ENCODE measurements around the gene WHAMM.
"Not testable (repeated sequence)": the region's sequence is repeated elsewhere in the genome, so short reads cannot be mapped to it uniquely, and the experiment has no call there.

WHAMM gene

DNA sequence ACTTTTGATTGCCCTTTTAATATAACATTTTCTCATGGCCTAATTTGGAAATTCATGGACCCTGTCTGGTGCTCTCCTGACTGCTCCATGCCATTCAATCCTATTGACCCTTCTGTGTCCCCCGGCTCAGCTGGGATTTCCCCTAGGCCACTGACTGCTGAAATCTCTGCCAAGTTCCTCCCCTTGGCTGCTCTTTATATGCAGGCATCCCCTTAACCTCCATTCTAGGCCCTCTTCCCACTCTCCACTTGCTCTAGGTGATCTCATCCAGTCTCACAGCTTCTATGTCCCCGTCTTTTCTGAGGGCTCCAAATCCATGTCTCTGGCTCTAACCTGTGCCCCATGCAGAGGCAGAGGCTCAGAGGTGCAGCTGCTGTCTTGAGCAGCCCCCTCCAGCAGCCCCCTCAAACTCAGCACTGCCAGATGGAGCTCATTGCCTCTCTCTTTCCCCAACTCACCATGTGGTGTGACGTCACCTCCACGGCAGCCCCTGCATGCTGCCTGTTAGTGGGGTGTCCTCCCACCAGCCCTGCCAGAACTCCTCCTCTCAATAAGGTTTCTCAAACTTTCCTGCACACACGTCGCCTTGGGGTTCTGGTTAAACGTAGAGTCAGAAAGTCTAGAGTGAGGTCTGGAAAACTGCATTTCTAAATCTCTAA lies 10.1 kb upstream of the WHAMM start:
- FAIRE-seq (no peak), DNase-seq (ENCODE audit: insufficient read length, low spot score) (no peak)

DNA sequence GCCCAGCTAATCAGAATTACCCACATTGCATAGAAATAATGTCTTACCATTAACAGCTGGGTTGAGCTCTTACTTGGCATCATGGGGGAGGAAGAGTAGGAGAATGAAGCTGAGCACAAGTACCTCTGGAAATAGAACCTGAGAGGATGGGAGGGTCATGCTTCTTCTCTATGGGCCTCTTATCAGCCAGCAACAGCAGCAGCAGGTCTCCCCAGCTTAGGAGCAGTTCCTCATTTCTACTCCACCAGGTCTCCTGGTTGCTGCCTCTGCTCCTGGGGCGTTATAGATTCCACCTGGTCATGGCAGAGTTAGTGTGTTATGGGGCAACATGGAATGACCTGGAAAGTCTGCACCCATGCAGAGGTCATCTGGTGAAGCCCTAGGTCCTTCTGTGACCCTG lies 6.9 kb upstream of the WHAMM start:
- FAIRE-seq (no peak), DNase-seq (ENCODE audit: insufficient read length, low spot score) (no peak)

- no peak for DNase-seq (ENCODE audit: insufficient read length, low spot score)
- FAIRE-seq: no peak
These were observed 5.4 kb upstream of the WHAMM start for GRCh38 chr15:82803793-82804574.

DNA sequence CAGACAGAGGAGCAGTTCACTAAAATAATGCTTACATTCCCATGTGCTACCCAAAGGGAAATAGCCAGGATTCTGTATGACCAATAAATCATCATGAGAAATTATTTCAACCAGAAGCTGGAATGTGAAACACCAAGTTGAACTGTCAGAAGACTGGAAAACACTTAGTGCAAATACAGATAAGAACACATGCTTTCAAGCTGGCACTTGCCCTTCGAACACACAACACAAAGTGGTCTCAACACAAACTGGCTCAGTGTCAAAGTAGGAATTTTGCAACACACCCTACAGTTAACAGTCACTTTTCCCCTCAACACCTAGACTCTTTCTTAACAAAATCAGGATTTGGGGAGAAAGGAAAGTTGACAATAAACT lies 4.9 kb upstream of the WHAMM start:
- DNase-seq (ENCODE audit: insufficient read length, low spot score) (no peak), FAIRE-seq (no peak)

- DNase-seq (ENCODE audit: insufficient read length, low spot score) (no peak), FAIRE-seq (no peak)
These were observed 3.4 kb upstream of the WHAMM start, which contains the start of gene FSD2 for GRCh38 chr15:82805994-82806406. TSS of gene FSD2 (minus strand) at chr15:82806069. CDS start at chr15:82787390, 18,679 bp downstream.

GRCh38 chr15:82807920-82808633 lies 1.4 kb upstream of the WHAMM start:
- DNase-seq (ENCODE audit: insufficient read length, low spot score): no peak
- FAIRE-seq: no peak

DNA sequence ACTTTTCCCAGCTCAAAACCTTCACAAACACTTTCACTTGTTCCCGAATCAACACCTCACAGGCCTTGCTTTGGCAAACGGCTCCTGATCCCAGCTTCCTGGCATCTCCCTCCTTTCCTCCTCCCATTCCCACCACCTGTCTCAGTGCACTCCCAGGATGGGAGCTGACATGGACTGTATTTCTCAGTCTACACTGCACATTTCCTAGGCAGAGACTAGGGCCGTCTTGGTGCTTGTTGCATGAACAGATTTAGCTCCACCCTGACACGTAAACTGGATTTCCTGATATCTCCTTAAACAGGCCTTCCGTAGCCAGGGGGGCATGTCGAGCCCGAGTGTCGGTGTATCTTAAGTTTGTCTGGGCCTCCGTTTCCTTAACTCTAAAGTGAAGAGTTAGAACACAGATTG lies 790 bp upstream of the WHAMM start:
- no peak for DNase-seq (ENCODE audit: insufficient read length, low spot score)
- FAIRE-seq: no peak

GRCh38 chr15:82810061-82810889 lies 847 bp downstream of the WHAMM start:
- no peak for FAIRE-seq
- no peak for DNase-seq (ENCODE audit: insufficient read length, low spot score)

DNA sequence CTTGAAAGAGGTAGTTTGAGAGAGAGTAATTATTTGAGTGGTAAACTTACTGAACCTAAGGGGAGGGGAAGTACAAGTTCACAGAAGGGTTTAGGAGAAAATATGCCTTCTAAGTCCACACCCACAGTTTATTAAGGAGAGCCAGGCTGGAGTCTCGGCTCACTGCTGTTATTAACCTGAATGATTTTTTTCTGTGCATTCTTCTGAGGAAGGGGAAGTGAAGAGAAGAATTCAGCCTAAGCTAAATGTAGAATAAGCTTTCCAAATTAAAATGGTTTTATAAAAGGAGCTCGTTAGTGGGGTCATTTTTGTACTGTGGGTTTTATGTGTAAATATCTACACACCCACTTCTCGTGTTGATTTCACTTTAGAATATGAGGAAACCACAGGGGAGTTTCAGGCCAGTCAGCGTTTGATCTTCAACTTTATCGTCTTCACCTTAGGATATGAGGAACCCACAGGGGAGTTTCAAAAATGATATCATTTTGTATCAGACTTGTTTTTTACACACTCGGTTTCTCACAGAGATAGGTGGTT lies 1.5 kb downstream of the WHAMM start:
- DNase-seq (ENCODE audit: insufficient read length, low spot score): no peak
- no peak for FAIRE-seq

DNA sequence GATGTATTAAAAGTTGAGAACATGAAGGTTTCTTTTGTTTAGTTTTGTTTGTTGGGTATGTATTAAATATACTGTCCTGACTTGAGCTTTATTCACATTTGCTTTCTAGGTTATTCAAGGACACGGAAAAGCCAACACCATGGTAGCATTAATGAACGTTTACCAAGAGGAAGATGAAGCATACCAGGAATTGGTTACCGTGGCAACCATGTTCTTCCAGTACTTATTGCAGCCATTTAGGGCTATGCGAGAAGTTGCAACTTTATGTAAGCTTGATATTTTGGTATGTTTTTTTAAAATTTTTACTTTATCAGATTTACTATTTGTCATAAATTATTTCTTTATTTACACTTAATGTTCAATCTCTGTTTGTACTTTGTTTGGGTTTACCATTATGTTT lies 3.6 kb downstream of the WHAMM start:
- FAIRE-seq: no peak
- DNase-seq (ENCODE audit: insufficient read length, low spot score): no peak

DNA sequence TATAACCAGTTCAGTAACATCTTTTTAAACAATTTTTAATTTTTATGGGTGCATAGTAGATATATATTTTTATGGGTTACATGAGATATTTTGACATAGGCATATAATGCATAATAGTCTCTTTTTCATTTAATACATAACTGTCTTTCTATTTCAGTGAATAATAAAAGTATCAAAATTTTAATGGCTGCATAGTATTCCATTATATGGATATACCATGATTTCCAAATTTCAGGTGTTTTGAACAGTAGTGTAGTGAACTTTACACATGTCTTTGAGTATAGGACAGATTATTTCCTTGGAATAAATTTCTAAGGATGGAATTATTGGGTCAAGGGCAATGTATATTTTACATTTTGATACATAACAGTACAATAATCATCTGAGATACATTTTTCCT lies 10.7 kb downstream of the WHAMM start:
- DNase-seq (ENCODE audit: insufficient read length, low spot score): no peak

GRCh38 chr15:82821396-82821795 lies 12.0 kb downstream of the WHAMM start:
- not testable (repeated sequence) for FAIRE-seq; DNase-seq (ENCODE audit: insufficient read length, low spot score)

More for the DNA sequence above, 10.7 kb downstream of the WHAMM start:
- no peak for FAIRE-seq

- not testable (repeated sequence) for FAIRE-seq; DNase-seq (ENCODE audit: insufficient read length, low spot score)
These were observed 12.4 kb downstream of the WHAMM start for GRCh38 chr15:82821851-82822250.

- no peak for DNase-seq (ENCODE audit: insufficient read length, low spot score)
- FAIRE-seq: no peak
These were observed 13.6 kb downstream of the WHAMM start for GRCh38 chr15:82823049-82823448.

DNA sequence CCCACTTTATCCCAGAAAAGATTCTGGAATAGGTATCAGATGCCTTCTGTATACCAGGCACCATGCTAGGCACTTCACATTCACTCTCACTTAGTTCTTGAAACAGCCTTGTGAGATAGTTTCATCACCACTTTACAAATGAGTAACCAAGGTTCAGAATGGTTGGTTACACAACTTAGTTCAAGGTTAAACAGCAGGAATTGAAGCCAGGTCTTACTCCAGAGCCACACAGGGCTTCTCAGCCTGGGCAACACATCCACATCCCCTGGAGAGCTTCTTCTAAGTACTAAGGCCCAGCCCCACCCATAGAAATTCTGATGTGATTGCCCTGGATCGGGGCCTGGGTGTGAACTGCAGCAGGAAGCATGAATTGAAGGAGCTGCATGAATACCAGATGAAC lies 18.6 kb downstream of the WHAMM start:
- FAIRE-seq (no peak), DNase-seq (ENCODE audit: insufficient read length, low spot score) (no peak)

DNA sequence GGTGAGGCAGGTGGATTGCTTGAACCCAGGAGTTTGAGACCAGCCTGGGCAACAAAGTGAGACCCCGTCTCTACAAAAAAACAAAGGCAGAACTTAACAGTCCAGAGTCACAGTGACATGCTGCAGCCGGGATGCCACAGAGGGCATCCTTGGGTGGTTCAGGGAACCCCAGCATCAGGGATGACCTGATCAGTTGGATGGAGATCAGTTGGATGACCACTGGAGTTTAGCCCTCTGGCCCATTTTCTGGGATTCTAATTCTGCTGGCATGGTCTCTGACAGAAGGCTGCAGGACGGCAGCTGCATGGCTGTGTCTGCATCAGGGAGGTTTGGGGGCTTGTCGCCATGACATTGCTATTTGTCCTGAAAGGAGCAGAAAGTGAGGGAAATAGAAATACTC lies 19.8 kb downstream of the WHAMM start:
- no peak for DNase-seq (ENCODE audit: insufficient read length, low spot score)
- FAIRE-seq: no peak

DNA sequence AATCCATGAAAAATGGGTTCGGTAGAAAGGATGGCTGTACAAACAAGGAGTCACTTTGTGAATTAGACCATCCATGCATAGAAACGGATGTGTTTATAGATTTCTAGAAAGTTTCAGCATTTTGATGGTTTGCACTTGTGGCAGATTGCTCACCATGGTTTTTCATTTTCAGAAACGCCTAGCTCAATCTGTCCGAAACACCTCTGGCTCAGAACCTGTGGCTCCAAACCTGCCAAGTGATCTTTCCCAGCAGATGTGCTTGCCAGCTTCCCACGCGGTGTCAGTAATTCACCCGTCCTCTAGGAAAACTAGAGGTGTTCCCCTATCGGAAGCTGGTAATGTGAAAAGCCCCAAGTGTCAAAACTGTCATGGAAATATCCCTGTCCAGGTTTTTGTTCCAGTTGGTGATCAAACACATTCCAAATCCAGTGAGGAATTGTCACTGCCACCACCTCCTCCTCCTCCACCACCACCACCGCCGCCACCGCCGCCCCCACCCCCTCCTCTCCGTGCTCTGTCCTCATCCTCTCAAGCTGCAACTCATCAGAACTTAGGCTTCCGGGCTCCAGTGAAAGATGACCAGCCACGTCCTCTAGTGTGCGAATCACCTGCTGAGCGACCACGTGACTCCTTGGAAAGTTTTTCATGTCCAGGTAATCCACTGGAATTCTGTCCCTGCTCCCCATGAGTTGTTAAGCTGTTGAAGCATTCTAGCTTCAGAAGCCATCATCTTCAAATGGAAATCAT lies 21.2 kb downstream of the WHAMM start:
- DNase-seq (ENCODE audit: insufficient read length, low spot score) (no peak), FAIRE-seq (no peak)

DNA sequence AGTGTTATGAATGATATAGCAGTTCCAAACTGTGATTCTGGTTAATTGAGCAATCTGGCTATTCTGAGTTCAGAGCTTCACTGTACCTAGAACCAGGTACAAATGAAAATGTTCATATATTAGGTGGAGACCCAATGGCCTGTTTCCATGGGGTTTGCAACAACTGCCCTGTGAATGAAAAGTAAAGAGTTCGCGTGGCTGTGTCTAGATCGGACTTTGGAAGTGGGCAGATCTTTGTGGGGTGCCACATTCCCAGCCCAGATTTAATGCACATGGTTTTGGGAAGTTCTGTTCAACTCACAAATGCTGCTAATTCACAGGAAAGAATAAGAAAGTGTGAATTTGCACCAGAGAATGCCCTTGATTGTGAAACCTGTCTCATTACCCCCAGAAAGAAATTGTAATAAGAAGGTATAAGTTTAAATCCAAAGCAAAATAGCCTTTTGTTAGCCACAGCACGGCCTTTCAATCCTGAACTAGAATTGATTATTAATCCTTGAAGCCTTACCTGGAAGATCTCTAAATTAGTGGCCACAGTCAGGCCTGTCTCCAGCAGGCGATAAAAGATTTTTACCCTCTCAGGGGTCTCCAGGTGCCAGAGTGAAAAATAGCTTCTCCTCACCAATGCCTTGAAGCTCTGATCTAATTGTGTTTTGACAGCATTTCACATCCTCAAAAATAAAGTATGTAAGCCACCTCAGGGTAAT lies 22.6 kb downstream of the WHAMM start:
- no peak for FAIRE-seq

More for the DNA sequence above, 22.6 kb downstream of the WHAMM start:
- no peak for DNase-seq (ENCODE audit: insufficient read length, low spot score)

Data from HTR-8/SVneo (cell line).